Measurements from ENCODE around the gene SLC43A3.
A peak's percentile ranks its signal among the peaks of the same experiment; 100 is the strongest.

SLC43A3 gene

GRCh38 chr11:57391539-57391938, 35.4 kb downstream of the SLC43A3 start:
- no peak for DNase-seq (ENCODE audit: low read depth)
- TF ChIP-seq CTCF (conservative IDR thresholded peaks at IDR 0.05; ENCODE audit: low read depth, low read length), result no peak
- no peak overlapping the region for H3K4me3 ChIP-seq (ENCODE audit: low read depth, low read length)

GRCh38 chr11:57391111-57391510, 35.8 kb downstream of the SLC43A3 start:
- TF ChIP-seq CTCF (conservative IDR thresholded peaks at IDR 0.05; ENCODE audit: low read depth, low read length), result no peak
- DNase-seq (ENCODE audit: low read depth), result no peak
- no peak overlapping the region for H3K4me3 ChIP-seq (ENCODE audit: low read depth, low read length)

- no peak within 1 kb of the TSS for H3K4me3 ChIP-seq (ENCODE audit: low read depth, low read length)
- TF ChIP-seq CTCF (conservative IDR thresholded peaks at IDR 0.05; ENCODE audit: low read depth, low read length), result no peak
- no peak for DNase-seq (ENCODE audit: low read depth)
These were observed 36.4 kb downstream of the SLC43A3 start, which contains the start of gene PRG2 for GRCh38 chr11:57390535-57390934. PRG2 (minus strand) TSS chr11:57390650; CDS start chr11:57389944, 706 bp downstream.

- no peak overlapping the region for H3K4me3 ChIP-seq (ENCODE audit: low read depth, low read length)
- TF ChIP-seq CTCF (conservative IDR thresholded peaks at IDR 0.05; ENCODE audit: low read depth, low read length), result peak; percentile 24
- DNase-seq (ENCODE audit: low read depth), result peak; percentile 42
These were observed 39.5 kb downstream of the SLC43A3 start for GRCh38 chr11:57387289-57388030.

- no peak for TF ChIP-seq CTCF (conservative IDR thresholded peaks at IDR 0.05; ENCODE audit: low read depth, low read length)
- no peak overlapping the region for H3K4me3 ChIP-seq (ENCODE audit: low read depth, low read length)
- DNase-seq (ENCODE audit: low read depth), result peak; percentile 24
These were observed 40.6 kb downstream of the SLC43A3 start for GRCh38 chr11:57386178-57386940.

- TF ChIP-seq CTCF (conservative IDR thresholded peaks at IDR 0.05; ENCODE audit: low read depth, low read length), result no peak
- DNase-seq (ENCODE audit: low read depth), result no peak
- H3K4me3 ChIP-seq (ENCODE audit: low read depth, low read length), result no peak within 1 kb of the TSS
These were observed 45.9 kb downstream of the SLC43A3 start, which contains the start of gene PRG3 for GRCh38 chr11:57380975-57381374. PRG3 (minus strand) TSS chr11:57381150; CDS start chr11:57380708, 442 bp downstream.

Measured in choroid plexus epithelial cell (primary cell).